ENCODE data around the gene DAAM1. TPM values are rescaled to one million over a fixed set of nuclear protein-coding genes. Genes with fewer than 3 reads are reported as not detected.
A peak's percentile ranks its signal among the peaks of the same experiment; 100 is the strongest.

Gene DAAM1
- total RNA-seq, 1 donor from 2014 or later = 75.2 TPM

DNA sequence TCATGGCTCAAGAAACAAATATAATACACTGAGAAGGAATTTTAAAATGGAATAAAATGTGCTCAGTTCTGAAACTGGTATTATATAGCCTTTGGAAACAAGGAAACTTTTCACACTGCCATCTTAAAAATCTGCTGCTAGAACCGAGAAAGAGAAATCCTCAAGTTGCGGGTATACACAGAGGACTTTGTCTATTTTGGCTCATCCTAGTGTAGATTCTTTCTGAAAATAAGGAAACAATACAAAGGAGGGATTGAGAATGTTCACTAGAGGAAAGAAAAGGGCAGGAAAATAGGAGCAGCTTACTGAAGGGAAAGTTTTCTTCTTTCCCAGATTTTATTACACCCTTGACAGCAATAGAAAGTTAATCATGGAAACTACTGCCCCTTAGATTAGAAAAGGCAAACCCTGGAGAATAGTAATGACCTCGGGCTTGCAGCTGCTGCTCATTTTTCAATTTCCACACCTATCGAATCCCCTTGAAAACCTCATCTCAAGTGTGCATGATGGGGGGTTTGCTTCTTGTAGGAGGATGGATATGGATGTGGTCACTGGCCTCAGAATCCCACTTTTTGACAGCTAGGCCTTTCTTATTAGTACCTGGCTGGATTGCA is 104.6 kb downstream of the DAAM1 start:
- peak; percentile 64 for DNase-seq

DNA sequence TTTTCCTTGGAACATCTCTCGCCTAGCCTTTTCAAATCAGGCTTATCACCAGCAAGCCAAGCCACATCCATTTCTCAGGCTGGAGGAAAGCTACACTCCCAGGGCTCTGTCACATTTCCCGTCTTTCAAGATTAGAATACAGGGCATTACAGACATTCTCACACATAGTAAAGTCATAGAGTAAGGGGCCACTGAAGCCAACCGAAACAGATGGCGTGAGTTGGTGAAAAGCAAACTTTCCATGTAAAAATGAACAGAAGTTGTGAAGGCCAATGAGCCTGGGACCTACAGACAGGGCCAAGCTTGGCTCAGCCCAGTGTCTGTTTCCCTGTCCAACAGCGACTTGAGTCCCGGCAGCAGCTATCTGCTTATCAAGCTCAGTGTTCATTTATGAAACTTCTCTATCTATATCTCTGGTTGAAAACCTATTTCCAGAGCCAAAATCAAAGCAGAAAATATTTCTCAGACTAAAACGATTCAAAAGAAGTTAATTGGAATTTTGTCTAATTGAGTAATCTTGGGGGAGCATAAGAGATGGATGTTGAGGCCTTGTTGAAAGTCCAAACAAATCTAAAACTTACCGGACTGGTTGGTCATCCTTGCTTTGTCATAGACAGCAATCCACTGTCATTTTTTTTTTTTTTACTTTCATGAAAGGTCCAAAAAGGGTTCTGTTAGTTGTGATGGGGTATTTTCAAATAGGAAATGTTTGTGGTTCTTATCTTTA is 105.6 kb downstream of the DAAM1 start:
- DNase-seq = peak; percentile 48

DNA sequence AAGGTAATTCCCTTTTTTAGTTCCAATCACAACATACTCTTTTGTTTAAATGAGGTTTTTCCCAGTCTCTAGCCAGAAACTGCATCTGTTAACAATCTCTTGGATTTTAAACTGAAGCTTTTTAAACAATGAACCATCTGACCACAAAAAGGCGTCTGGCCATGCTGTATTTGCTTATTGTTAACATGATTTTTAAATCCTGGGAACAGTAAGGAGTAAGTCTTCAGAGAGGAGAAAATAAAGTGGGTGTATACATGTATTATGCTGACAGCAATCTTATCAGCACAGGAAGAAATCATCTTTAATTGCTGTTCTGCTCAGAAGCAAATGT is 106.2 kb downstream of the DAAM1 start:
- peak; percentile 82 for DNase-seq

DNA sequence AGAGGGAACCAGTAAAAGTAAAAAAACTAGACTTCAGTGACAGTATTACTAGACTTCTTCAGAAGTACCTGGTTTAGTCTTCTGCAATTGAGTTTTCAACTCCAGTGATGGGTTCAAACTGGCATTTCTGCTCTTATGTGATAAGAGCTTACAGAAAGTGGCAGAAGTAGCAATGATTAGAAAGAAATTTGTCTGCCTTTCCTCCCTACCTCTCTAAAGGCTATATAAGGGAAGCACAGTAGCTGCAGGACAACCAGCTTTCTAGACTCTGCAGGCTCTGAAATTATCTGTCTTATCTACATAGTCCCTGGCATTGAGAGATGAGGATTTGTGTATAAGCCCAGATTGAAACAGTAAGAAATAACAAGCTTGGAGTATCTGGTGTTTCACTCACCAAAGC is 107.5 kb downstream of the DAAM1 start:
- no peak for DNase-seq

DNA sequence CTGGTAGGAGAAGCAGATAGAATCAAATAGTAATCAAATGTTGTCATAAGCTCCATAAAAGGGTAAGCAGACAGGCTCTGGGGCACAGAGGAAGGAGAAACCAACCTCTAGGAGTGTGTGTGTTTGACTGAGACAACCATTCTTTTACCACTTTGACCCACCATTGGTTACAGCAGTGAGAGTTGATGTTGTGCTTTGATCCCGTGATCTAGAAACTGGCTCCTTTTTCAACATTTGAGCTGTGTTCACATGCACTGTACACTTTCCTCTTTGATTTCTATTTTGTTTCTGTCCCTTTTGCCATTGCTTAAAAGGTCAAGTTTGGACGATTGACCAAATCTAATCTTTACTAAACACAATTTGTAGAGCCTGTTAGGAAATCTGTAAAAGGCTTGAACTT is 108.0 kb downstream of the DAAM1 start:
- DNase-seq = no peak

DNA sequence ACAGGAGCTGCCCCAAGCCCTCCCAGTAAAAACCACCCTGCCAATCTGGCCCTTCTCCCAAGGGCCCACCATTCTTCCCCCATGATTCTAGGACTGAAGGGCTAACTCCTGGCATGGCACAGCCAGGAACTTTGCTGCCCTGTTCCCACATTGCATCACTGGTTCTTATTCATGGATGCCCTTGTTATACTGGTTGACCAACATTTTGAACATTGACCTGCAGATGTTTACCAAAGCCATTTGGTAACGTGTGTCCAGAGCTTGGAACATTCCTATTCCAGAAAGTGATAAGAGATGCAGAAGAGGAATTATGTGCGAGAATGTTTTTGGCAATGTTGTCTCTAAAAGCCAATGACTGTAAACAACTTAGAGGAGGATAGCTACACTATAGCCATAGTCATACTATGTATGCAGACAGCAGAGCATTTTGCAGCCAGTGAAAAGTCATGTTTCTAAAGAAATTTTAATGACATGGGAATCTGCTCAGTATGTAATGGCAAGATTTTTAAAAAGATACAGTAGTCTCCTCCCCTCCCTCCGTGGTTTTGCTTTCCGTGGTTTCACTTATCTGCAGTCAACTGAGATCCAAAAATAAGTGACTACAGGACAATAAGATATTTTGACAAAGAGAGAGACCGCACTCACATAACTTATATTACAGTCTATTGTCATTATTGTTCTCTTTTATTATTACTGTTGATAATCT is 108.8 kb downstream of the DAAM1 start:
- DNase-seq = no peak

DNA sequence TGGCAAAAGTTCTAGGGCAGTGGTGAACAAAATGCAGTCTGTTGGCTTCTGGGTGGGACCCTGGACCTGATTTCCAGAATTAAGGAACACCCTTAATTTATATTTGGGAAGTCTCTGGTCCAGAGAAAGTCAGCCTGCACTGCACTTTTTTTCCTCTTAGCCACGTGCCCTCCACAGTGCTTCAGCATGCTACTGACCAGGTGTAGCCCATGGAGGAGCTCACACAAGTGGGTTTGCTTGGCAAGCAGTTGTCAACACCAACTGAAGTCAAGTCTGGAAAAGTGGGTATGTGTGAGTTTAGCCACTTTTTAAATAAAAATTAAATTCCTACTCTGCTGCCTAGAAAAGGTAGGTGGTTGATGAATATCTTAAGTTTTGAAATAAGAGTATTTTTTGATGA is 111.3 kb downstream of the DAAM1 start:
- no peak for DNase-seq

DNA sequence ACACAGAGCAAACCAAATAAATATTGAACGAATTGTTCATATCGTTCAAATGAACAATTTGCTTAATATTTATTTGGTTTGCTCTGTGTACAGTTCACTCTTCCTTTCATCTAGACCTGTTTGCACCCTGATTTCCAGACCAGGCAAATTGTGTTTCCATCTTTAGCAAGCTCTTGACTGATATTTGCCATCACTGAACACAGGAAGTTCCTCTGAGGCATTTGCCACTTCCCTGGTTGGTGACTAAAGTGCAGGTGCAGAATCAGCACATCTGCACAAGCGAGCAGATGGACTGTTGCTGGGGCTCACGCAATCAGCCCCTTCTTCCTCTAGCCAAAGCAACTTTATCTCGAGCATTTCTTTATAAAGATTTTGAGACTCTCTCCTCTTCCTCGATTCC is 112.9 kb downstream of the DAAM1 start:
- no peak for DNase-seq

DNA sequence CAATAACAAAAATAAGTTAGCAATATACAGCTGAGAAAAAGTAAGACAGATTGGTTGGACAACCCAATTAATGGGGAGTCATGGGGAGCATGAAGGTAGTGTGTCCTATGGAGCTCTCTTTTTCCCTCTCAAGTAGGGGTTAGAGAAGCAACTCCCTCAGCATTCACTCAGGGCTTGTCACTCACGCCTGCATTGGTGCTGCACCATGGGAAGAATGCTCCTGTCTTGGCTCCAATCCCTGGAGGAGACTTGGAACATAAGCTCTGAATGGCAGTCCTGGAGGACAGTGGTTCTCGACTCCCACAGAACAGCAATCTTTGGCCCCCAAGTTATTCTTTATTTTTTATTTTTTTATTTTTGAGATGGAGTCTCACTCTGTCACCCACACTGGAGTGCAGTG is 113.8 kb downstream of the DAAM1 start:
- DNase-seq = no peak

DNA sequence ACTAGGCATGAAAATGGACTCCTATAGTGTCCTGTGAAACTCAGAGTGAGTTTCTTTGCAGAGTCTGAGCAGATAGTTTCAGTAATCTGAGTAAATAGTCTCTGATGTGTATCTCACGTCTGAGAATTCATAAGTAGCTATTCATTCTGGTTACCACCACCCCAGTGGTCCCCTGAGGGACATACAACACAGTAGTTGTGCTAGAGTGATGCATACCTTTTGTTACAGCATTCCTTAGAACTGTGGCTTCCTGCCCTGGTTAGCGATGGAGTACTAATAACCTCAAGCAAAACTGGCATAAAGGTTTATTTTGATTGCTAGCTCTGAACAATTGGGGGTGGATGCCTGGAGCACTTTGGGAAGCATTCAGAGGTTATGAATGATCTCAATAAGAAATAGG is 114.7 kb downstream of the DAAM1 start:
- no peak for DNase-seq

DNA sequence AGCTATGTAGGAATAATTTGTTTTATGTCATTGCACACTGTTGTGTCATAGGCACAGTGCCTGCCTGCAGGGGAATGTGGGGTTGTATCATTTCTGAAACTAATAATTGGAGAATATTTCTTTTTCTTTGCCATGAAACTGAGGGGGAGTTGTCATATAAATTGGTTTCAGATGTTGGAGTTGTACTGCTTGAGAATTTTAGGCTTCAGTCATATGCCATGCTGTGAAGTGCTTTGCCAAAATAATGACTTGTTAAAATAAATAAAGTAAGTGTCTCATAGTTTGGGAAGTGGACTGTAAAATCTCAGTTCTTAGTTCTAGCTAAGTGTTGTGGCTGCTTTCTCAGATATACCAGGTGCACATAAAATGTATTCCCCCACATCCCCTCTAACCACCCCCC is 116.8 kb downstream of the DAAM1 start:
- peak; percentile 50 for DNase-seq

DNA sequence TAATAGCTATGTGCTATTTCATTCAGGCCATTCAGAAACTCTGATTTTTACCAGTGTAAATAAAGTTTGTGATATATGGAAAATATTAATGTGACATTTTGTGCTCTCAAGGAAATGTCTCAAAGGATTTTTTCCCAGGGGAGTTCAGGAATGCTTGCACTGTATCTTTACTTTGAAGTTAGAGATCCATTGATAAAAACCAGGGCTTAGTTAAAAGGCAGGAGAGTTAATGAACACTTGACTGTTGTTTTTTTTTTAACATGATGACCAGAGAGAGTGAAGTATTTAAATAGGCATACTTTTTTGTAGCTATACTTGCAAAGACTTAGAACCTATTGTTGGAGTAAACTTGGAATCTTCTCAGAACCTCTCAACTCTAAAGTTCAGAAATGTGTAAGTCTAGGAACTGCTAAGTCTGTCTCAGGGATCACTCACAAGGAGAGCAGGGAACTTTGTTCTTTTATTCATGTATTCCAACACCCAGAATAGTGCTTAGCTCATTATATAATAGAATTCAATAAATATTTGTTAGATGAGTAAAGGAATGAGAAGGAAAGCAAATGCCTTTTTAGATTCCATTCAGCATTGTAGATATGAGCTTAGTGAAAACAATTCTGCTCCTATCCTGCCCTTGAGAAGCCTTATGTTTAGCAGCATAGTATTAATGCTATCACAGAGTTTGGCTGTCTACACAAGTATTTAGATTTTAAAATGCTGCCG is 117.5 kb downstream of the DAAM1 start:
- no peak for DNase-seq

DNA sequence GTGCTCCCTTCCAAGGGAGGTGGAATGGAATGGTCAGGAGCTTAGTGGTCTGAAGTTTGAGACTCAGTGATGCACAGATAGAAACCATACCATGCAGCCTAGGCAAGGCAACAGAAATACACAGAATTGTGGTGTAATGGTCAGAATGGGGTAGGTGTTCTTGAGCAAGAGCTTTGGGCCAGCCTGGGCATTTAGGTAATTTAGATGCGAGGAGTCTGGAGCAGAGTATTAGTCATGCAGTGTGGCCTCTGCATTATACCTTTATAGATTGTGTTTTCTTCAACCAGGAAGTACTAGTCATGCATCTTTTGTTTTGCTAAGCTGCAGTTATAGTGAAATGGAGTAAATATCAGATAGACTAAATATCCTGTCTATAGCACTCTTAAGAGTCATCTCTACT is 118.3 kb downstream of the DAAM1 start:
- no peak for DNase-seq

DNA sequence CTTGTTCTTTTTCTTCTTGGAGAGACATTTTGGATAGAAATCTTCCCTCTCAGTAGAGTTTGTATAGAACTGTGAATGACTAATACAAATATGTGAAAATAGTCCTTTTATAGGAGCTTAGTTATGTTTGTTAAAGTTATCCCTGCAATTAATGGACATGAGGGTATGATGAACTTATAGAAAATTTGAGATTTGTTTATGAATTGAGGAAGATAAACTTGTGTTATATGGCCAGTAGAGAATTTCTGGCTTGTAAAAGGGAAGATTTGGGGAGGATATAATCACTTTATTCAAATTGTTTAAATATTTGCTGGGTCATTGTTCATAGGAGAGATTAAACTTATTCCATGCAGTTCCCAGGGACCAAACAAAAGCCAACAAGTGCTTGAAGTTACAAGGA is 119.6 kb downstream of the DAAM1 start:
- no peak for DNase-seq

DNA sequence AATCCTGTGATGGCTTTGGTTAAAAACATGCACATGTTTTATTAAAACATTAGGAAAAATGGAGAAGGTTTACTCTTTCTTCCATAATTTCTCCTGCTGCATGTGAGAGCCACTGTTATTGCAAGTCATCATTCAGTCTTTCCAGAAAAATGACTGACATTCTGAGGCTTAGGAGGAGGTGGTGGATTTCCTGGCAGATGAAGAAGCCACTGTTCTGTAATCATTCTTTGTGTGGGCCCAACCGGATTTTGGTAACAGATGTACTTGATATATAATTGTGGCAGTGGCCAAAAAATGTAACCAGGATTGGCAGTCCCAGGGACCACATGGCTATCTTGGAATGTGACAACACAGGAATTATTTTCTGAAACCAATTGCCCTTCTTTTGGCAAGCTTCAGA is 120.2 kb downstream of the DAAM1 start:
- DNase-seq = no peak

DNA sequence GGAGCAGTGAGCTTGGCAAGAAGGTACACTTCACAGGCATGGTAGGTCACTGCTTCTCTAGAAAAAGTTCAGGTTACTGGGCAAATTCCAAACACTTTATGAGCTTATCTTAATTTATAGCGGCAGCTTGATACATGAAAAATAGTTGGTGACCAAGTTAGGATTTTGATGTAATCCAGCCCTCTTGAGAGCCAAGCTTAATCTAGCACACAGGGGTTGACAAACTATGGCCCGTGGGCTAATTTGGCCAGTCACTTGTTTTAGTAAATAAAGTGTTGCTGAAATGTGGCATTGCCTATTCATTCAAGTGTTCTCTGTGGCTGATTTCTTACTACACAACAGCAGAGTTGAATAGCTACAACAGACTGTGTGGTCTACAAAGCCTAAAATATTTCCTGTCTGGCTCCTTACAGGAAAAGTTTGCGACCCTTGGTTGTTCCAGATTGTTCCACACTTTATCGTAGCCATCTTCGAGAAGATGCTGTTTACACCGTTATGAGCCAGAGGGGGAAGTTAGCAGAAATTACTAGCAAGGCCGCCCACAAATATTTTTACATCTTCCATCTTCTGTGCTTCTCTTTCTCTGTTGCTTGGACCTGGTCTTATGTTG is 120.9 kb downstream of the DAAM1 start:
- DNase-seq = no peak

DNA sequence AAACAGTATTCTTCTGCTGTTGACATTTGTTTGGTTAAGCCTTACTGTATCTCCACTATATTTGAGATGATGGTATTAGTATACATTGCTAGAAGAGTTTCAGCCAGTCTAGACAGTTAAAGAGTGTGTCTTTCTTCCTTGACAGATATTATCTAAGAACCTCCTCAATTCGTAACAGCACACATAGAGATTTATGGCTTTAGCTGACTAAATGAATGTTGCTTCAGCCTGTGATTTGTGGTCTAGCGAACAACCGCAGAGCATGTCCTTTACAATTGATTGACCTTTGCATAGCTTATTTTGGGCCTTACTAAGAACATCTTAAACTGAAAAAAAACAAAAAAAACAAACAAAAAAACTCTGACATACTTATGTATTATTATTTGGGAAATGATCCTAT is 122.2 kb downstream of the DAAM1 start:
- DNase-seq = no peak

DNA sequence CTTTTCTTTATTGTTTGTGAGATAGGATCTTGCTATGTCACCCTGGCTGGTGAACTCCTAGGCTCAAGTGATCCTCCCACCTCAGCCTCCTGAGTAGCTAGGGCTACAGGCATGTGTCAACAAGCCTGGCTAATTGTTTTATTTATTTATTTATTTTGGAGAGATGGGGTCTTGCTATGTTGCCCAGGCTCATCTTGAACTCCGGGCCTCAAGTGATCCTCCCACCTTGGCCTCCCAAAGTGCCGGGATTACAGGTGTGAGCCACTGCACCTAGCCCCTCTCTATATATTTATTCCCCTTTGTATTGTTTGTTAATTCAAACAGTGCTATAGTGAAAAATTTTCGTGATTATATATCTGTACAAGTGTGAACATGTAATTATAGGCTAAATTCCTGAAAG is 123.3 kb downstream of the DAAM1 start:
- no peak for DNase-seq

DNA sequence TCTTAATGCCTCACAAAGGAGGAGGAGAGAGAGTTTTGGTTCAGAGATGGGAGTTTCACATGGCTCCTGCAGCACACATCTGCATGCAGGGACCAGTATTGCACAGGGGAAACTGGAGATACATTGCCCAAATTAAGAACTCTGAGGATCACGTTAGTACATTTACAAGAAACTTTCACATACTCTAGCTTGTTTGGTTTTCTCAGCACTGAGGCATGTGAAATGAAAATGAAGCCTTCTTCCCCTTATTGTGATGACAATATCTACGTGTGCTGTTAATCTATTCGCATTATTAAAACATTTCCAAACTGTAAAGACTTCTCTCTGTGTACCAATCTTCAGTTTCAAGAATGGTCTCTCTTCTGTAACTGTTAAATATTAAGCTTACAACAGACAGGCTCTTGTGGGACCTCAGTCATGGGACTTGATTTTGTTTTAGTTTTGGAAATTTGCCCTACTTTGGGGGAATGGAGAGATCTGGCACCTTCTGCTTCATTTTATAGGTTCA is 124.7 kb downstream of the DAAM1 start:
- peak; percentile 12 for DNase-seq

DNA sequence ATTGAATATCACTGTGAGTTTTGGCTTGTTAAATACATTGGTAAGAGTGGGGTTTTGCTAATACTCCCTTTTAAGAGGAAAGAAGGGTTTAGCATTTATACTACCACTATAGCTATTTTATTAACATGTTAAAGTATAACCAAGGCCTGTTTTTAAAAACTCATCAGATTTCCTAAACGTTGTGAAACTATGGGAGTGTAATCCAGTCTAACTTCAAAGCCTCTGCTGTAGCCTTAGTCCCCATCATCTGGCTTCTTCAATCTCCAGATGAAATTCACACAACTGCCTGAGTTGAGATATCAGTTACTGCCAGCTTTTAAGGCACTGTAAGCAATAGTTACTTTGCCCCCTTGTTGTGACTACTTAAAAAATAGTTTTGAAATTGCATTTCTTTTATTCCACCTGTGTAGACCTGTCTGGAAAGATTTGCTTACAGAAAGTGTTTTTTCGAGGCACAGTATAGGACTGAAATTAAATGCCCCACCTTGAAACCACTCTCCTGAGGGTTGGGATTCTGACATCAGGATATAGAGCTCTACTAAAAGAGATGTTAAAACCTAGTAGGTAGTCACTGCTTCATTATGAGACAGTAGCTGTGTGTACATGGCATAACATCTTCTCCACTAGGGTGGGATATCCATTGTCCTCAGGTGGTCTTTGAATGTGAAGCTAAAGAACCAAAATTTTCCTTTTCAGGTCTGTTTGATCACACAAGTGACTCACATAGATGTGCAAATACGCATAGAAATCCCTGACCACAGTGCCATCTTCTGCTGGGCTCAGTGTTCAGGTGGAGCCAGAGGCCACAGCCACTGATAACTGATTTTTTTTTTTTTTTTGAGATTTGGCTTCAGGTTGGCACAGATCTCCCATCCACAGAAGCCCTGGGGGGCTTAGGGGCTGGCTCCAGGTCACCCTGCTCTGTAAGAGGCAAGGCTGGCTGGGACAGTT is 125.5 kb downstream of the DAAM1 start:
- no peak for DNase-seq

DNA sequence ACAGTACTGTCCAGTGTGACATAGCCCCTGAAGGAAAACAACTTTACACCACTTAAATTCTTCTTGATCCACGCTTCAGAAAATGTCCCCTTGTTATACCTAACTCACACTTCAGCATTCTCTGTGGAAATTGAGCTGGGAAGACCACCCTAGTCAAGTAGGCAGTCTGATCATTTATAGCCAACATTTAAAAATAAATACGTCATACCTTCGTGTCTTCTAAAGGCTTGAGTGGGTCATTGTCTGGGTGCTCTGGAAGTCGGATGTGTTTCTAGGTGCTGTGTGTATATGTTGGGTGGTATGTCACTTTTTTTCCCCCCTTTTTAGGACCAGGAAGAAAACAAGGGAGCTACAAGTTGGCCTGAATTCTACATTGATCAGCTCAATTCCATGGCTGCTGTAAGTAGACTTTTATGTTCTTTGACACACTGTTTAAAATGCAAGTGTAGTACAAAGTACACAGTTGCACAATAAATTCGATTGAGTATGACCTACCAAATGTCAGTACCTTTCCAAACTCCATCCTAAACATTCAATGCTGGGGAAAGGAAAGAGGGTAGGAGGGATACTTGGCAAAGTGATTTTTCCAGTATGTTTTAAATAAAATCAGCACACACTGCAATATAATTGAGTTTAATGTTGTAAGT is 126.6 kb downstream of the DAAM1 start:
- DNase-seq = no peak

Data from skin of body (tissue), 2 donors.